SU-DHL-6 (cell line): Measurements from ENCODE around the gene CORO7.

Source experiments
- EZH2phosphoT487 ChIP-seq: fragments of 200-600 bp; sonication (generic), shearing (Covaris generic); conservative IDR thresholded peaks from 2 replicates; pipeline ENCODE4 v1.6.1; 2018; ENCODE audit warnings: mild to moderate bottlenecking, antibody characterized with exemption, low read length, moderate library complexity, mixed read lengths
- TF ChIP-seq, protein P1 (sequence below): fragments of 200-600 bp; sonication (generic); IDR thresholded peaks from one replicate; pipeline ENCODE4 v1.5.1; 2017; ENCODE audit warnings: antibody characterized with exemption, mild to moderate bottlenecking, low read length, moderate library complexity; ENCODE audit not compliant: insufficient read depth, poor library complexity, severe bottlenecking

DNA sequence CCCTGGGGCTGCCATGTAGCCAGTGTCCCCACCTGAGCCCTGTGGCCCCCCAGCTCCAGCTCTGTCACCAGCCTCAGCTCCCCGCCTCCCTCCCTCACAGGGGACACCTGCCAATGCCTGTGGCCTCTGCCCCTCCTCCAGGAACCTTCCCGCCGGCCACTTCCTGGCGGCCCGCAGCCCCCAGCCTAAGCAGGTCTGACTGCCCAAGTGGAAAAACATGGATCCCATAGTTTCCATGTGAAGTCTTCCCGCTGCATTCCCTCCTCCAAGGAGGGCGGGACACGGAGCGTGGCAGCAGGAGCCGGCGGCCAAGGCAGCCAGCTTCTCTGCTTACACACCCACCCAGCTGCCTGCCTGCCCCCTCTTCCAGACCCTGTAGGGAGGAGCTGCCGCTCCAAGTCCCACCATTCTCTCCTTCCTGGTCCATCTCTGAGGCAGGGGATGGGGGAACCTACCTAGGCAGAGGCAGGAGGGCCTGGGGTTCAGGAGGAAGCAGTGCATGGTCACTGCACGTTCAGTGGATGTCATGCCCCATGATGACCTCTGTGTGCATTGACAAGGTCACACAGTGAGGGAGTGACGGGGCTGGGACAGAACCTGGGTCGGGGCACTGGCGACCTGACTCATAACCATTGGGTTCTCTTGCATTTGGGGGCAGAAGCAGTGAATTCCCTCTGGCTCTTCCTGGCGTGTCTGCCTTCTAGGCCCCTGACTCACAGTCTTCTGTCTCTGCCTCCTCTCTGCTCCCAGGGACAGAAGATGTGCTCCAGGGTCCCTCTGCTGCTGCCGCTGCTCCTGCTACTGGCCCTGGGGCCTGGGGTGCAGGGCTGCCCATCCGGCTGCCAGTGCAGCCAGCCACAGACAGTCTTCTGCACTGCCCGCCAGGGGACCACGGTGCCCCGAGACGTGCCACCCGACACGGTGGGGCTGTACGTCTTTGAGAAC, 36.0 kb downstream of the CORO7 start:
- TF ChIP-seq, protein P1, sequence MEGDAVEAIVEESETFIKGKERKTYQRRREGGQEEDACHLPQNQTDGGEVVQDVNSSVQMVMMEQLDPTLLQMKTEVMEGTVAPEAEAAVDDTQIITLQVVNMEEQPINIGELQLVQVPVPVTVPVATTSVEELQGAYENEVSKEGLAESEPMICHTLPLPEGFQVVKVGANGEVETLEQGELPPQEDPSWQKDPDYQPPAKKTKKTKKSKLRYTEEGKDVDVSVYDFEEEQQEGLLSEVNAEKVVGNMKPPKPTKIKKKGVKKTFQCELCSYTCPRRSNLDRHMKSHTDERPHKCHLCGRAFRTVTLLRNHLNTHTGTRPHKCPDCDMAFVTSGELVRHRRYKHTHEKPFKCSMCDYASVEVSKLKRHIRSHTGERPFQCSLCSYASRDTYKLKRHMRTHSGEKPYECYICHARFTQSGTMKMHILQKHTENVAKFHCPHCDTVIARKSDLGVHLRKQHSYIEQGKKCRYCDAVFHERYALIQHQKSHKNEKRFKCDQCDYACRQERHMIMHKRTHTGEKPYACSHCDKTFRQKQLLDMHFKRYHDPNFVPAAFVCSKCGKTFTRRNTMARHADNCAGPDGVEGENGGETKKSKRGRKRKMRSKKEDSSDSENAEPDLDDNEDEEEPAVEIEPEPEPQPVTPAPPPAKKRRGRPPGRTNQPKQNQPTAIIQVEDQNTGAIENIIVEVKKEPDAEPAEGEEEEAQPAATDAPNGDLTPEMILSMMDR, result no peak
- no peak for TF ChIP-seq EZH2phosphoT487
